RPMI8226 (cell line): ENCODE results near the gene FAM162B.
"Not testable (repeated sequence)": the region's sequence is repeated elsewhere in the genome, so short reads cannot be mapped to it uniquely, and the experiment has no call there.

Experiments used
- DNase-seq: peaks from one replicate; pipeline ENCODE4 v3.0.0-alpha.2; 2015

FAM162B gene

DNA sequence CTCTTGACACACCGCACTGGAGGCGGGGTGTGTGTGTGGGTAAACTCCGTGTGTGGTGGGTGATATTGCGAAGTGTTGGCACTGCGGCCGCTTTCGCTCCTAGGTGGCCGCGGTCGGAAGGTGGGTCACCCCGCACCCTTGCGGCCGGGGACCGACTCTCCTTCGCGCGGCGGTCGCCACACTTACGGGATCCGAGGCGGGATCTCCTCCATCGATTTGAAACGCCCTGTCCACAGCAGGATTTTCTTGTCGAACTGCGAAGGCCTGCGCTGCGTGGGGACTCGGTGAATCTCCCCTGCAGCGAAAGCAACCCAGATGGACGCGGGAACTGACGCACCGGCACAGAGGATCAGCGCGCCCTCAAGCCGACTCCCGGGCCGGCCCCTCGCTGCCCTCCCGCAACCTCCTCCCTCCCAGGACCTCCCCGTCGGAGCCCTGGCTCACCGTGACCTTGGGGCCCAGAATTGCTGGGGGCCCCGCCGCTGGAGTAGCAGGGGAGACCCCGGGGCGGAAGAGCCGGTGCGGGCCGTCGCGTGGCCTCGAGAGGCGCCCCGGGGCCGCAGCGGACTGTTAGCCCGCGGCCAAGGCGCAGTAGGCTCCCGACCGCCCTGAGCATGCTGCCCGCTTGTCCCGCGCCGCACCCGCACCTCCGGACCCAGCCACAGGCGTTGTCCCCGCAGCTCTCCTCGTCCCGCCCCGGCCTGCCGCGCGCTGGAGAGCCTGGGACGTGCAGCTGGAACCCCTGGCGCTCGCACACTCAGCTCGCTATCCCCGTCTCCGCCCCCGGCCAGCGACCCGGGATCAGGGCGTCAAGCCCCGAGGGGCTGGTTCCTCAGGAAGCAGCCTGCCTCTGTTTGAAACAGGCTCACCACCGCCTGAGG, at the start of gene FAM162B:
FAM162B (minus strand) TSS at position 759 of the 881 bp plus-strand sequence; CDS start at position 616, 143 bp downstream.
- DNase-seq: no peak

DNA sequence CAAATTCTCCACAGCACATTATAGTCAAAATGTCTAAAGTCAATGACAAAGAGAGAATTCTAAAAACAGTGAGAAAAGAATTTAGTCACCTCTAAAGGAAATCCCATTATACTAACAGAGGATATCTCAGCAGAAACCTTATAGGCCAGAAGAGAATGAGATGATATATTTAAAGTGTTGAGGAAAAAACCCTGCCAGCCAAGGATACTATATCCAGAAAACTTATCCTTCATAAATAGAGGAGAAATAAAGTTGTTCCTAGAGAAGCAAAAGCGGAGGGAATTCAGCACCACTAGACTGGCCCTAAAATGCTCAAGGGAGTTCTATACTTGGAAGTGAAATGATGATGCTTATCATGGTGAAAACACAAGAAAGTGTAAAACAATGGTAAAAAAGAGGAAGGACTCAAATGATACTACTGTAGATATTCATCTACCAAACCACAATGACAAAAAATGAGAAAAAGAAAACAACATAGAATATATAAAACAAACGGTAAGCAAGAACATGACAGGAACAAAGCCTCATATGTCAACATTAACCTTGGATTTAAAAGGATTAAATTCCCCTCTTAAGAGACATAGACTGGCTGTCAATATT, 46.6 kb upstream of the FAM162B start:
- DNase-seq: no peak

DNA sequence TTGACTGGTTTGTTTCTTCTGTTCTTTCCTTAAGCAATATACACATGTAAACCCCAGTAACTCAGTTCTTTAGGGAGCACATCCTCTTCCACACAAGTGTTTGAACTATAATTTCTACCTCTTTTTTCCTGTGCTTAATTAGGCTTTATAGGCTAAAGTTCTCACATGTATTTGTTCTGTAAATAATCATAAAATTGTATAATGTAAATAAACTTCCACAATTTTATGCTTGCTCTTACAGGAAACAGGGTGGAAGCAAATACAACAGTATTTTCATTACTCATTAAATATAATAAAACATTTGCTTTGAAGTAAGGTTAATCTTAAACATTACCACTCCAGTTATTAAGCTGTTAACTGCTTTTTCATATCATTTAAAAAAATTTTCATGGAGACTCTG, 36.5 kb upstream of the FAM162B start:
- no peak for DNase-seq

DNA sequence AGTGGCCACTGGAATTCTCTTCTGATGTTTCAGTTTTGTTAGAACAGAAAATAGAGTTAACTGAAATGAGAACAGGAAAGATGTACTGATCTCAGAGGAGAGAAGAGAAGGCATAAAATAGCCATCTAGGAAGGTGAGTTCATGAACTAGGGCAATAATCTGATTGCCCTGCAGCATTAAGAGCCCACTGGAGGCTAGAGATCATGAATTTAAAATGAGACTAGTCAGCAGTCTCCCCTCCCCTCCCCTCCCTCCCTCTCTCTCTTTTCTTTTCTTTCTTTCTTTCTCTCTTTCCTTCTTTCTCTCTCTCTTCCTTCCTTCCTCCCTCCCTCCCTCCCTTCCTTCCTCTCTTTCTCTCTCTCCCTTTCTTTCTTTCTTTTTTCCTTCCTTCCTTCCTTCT, 34.4 kb upstream of the FAM162B start:
- no peak for DNase-seq

DNA sequence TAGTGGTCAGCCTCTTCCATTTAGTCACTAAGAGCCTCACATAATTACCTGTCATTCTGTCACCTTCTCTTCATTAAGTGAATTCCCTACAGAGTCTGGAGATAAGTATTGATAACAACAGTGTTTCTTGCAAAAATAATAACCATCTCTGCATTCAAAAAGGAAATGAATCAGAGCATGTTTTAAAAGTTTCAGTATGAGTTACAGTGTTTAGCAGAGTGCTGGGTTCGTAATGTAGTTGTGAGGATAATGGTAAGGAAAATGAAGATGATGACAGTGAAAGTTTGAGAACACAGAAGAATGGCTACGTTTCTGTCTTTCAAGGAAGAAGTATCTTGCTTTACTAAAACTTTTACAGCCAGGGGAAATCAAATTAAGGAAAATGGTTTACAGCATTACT, 32.1 kb upstream of the FAM162B start:
- no peak for DNase-seq

DNA sequence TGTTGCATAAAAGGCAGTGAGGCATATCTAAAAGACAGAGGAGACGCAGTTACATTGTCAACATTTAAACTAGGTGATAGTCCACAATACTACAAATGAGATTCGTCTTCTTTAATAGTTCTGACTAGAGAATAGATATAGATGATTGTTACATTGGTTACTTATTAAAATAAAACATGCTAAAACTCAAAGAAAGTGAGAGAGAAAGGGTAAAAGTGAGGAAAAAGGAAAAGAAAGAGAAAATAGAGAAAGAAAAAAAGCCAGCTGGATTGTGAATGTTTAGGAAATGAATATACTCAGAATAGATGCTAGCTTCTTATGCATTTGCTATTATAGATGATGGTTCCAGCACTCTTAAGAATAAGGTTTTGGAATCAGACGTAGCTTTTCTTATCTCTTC, 27.7 kb upstream of the FAM162B start:
- no peak for DNase-seq

DNA sequence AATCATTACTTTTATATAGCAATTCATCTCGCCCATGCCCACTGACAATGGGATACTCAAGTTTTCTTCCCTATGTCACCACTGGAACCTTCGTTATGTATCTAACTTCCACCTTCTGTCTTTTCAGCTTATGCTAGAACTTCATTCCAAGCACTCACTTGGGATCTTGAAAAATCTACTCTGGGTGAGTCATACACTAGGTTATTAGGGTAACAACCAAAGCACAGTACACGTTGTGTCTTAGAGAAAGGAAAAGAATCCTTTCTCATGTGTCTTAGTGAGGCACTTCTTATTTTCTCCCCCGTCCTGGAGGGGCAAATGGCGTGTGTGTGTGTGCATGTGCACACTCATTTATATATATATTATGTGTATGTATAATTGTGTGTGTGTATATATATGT, 18.3 kb upstream of the FAM162B start:
- no peak for DNase-seq

DNA sequence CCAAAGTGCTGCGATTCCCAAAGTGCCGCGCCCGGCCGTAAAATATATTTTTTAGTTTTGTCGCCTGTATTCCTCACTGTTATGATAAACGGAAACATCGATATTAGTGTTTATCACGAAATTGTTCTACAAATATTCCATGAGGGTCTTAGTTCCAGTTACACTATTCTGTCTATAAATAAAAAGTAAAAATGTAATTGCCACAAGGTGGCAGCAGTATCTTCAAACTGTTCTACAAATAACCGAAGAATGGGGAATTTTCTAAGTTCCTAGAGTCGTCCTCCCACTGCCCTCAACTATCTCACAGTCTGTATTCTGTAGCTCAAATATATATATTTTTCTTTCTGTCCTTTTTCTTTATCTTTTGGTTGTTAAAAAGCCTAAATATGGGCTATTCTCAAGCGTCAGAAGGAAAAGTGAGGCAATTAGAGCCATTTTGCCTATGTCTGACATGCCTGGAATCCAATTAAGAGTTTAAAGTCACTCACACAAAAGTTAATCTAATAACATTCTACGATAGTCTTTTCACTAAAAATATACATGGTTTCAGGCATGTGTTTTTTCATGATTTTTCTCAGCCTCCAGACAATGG, 14.2 kb upstream of the FAM162B start:
- peak; percentile 15 for DNase-seq

DNA sequence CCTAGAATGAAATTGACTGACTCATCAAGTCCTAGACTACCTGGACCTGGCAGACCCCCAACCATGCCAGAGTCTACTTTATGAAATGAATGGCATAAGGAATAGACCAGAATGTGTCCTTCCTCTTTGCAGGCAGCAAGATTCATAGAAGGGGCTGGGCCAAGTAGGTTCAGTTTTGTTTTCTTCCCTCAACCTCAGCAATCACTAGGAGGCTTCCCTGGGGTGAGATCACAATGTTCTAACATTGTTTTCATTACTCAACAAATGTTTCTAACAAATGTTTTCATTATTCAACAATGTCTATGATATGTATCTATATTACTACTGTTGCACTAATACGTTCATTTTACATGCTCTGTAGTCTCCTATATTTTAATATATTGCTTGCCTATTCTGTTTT, 8.4 kb upstream of the FAM162B start:
- no peak for DNase-seq

DNA sequence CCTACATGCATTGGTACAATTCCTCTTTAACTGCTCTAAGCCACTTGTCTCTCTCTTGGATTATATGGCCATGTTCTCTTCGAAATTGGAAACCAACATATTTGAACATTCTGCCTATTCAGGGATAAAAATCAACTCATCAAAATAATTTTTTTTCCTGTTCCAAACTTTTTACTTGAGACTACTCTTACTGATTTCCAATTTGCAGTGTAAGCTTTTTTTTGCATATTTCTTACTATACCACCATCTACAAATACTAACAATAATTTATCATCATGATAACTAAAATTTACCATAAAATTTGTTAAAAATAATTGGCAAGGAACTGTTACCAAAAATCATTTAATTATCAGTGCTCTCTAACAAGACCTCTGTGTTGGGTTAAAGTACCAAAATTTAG, 6.9 kb upstream of the FAM162B start:
- DNase-seq: no peak

DNA sequence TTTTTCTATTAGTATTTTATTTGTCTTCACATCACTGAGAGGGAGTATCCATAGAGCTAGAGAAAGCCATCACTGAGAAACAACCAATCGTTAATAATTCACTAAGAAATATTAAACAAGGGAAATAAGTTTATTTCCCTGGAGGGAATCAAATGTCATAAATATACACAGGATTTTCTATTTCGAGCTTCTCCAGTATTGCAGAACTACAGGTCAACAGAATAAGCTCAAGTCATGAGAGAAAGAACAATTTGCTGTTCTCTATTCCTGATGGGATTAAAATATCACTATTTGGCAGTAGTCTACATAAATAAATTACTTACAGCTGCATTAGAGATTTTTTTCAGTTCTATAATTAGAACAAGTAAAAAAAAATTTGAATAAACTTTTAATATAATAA, 2.2 kb upstream of the FAM162B start:
- DNase-seq: no peak

DNA sequence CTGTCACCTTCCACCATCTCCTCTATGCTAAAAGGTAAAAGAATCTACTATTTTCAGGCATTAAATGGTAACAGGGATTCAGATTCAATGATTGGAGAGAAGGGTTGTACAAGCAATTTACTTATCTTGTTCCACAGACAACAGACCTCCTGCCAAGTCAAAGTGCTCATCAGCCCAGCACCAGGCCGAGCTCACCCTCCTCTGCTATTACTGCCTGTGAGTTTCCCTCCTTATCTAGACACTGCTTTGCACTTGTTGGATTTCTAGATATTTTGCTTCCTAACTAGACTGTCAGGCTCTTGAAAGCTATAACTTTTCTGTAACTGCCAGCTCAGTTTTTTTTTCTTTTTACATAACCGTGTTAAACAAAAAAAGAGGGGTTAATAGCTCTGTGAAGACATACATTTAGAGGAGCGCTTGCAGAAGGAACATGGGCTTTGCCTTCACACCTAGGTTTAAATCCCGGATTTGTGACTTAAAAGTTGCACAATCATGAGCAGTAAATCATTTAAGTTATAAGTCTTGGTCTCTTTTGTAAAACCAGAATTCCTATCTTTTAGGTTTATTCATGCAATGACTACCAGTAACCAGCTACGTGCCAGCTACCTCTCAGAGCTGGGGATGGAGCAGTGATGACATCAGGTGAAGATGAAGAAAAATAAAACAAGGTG, 1.1 kb upstream of the FAM162B start:
- no peak for DNase-seq

DNA sequence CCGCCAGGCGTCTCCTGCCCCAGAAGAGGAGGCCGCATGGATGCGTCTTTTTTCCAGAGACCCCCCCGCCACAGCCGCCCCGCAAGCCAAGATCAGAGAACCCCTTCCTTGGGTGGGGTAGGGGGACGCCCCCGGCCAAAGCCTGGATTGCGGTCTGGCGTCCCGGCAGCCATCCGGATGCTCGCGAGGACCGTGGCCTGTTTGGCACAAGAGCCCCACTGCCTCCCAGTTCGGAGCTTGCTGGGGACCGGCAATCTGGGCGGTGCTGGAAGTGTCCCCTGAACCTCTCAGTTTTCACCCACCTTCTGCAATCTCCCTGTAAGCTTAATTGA, 924 bp downstream of the FAM162B start:
- DNase-seq: no peak

DNA sequence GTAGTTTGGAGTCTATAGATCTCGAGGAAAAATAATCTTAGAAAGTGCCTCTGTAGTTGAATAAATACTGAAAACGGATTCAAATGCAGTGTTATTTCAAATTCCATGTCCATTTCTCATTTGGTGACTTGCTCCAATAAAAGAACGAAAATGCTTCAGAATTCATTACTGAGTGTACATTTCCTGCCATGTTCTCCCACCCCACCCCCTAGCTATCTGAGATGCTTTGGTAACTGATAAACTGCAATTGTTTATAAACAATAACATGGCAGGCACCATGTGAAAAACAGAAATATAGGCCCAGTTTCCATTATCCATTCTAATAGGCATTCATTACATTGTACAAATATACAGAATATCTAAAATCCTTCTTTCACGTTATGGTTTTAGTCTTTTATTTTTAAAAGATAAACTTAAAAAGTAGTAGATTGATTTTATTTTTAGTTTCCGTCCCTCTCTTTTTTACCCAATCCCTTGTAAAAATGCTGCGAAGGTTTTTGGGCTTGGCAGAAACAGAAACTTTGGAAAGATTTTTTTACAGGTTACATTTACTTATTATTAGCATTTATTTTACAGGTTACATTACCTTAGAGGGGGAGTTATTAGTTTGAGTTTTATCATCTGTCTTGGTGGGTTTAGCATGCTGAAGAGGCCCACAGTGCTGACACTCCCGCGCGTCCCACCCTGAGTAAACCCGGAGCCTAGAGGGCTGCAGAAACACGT, 1.5 kb downstream of the FAM162B start:
- DNase-seq: no peak

DNA sequence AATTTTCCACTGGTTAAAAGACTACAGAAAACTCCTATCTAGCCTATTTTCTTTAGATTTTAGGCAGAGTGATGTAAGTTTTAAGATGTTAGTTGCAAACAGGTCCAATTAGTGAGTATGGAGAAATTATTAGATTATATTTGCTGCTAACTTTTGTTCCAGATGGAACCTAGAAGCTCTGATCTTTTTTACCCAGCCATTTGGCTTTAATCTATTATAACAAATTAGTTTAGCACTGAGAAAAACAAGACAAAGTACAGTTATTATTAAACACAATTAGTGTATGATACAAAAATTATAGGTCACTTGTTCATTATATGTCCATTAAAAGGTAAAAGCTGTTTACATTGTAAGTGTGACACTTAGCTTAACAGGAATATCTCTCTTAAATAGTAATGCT, 2.5 kb downstream of the FAM162B start:
- DNase-seq: no peak

DNA sequence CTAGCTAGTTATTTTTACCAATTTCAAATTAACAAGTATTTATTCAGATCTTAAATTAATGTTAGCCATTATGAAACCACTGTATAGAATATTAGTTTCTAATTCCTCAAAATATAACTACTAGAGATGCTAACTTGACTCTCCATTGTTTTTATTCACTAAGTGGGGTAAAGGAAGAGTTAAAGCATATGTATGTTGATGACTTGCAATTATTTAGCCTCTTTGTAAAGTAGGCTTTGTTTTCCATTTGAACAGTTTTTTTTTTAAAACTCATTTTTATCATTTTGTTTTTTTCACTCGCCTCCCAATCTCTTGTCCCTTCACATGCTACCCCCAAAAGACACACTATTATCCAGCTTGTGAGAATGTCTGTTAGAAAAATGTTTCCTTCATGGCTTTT, 3.3 kb downstream of the FAM162B start:
- no peak for DNase-seq

DNA sequence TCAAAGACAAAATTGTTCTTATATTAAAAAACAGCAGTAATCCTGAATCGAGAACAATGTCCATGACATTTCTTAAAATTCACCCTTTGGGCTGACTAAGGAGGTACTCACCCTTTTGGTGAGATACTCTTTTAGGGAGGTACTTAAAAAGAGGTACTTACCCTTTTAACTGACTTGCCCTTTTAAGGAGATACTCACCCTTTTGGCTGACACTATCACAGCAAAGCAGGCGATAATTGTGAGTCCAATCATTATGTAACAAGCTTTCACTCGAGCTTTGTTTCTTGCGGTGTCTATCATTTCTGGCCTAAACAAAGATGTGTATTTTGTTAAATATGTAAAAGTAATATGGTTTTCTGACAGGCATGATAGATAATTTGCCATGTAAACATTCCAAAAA, 3.7 kb downstream of the FAM162B start:
- no peak for DNase-seq

DNA sequence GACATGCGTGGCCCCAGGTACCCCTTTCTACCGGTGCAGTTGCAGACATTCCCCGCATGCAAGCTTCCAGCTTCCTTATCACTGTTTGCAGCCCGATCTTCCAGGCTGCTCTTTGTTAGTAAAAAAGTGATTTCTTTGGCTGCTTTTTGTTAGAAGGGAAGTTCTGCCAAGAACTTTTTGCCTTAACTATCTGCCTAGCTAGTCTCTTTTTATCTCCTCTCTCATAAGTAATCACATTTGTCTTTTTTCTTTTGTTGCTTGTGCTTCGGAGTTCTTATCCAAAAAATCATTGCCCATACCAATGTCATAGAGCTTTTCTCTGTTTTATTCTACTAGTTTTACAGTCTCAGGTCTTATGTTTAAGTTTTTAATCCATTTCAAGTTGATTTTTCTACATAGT, 20.3 kb downstream of the FAM162B start:
- no peak for DNase-seq

DNA sequence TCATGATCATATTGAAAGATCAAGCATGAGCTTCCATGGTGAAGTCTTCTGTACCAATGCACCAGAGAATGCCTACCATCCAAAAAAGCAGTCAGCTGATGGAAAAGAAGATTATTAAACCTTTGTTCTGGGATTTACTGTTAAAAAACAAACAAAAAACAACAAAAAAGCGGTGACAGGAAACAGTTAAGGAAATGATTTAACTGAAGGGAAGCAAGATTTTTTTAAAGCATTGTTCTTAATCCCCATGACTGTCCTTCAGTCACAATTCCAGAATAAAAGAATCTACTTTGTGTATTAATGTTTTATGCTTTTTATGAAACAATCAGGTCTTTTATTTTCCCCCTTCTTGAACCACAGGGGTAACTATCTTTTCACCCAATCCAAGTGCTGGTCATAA, 23.9 kb downstream of the FAM162B start:
- DNase-seq: no peak

DNA sequence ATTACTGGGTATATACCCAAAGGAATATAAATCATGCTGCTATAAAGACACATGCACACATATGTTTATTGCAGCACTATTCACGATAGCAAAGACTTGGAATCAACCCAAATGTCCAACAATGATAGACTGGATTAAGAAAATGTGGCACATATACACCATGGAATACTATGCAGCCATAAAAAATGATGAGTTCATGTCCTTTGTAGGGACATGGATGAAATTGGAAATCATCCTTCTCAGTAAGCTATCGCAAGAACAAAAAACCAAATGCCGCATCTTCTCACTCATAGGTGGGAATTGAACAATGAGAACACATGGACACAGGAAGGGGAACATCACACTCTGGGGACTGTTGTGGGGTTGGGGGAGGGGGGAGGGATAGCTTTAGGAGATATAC, 25.0 kb downstream of the FAM162B start:
- not testable (repeated sequence) for DNase-seq

DNA sequence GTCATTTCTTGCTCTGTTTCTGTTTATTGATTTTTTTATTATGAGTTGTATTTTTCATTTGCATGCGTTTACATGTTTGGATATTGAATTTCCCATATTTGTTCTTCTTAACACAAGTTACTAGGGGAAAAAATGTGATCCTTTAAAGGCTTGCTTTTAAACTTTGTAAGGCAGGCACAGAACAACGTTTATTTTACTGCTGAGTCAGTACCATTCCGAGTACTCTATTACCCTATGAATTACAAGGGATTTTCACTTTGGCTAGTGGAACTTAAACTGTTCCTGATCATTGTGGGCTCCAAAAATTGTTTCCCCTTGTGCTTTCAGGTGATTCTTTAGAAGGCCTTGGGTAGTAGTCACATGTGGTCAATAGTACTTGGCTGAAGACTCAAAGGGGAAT, 28.5 kb downstream of the FAM162B start:
- no peak for DNase-seq

DNA sequence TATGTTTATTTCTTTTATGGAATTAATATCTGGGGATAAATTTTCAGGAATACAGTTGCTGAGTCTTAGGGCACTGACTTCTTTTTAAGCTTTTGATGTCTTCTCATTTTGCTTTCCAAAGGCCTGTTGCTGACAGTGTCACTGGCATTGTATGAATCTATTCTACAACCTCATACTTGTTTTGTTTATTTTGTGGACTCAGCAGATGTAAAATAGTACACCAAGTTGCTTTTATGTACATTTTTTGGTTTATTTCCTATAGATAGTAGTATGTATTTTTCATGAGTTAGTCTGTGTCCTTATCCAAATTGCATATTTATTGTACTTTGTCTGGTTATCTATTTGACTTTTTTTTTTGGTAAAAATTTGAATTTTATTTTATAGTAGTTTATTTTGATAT, 35.0 kb downstream of the FAM162B start:
- DNase-seq: no peak

DNA sequence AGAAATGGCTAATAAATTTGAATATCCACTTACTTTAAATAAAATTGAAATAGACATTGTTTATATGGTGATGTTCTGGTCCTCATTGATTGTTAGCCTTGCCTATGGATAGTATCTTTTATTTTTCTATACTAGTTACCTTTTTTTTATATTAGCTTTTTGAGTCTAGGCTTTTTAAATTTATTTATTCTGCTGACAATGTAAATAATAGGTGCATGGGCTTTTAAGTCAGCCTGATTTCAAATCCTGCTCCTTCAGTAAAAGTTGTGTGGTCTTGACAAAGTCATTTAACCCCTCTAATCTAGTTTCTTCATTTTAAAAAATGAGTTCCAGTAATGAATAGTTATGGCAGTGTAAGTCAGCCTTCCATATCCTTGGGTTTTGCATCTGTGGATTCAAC, 38.6 kb downstream of the FAM162B start:
- DNase-seq: no peak
